Panc1 (cell line): ENCODE measurements around the gene DOCK11. TPM values are rescaled to one million over a fixed set of nuclear protein-coding genes. Genes with fewer than 3 reads are reported as not detected.

ENCODE experiments used
- ATAC-seq: fragments of 200-7000 bp; cut with Tn5 transposase; 2 replicates; pipeline ENCODE4 v1.9.1; 2020; ENCODE audit warnings: mild to moderate bottlenecking, moderate library complexity
- BruUV-seq: library from RNA; stranded (reverse); fragments of 400-500 nt; replicated peaks from 2 replicates; lab custom pipeline; 2021; lab: Mats Ljungman, UMichigan
- CTCF ChIA-PET: fragments of 300-600 bp; sonication (Branson Sonifier 250); formaldehyde crosslinking; loops from one replicate; lab custom pipeline; 2022; ENCODE audit warnings: antibody characterized with exemption; lab: Charles Lee
- POLR2A ChIA-PET: fragments of 300-600 bp; sonication (Branson Sonifier 250); formaldehyde crosslinking; loops from one replicate; lab custom pipeline; 2022; ENCODE audit warnings: antibody characterized with exemption; lab: Charles Lee
- DNase-seq: peaks from one replicate; pipeline ENCODE4 v3.0.0-alpha.2; 2010; ENCODE audit warnings: low read depth, low spot score
- H3K27ac ChIP-seq: 2 replicates; pipeline ENCODE4 v1.5.1; 2011; ENCODE audit warnings: mild to moderate bottlenecking, low read length, inconsistent platforms
- H3K27me3 ChIP-seq: fragments of 200-500 bp; sonication (Bioruptor generic); 2 replicates; pipeline ENCODE4 v1.6.0; 2014; ENCODE audit warnings: low read length, inconsistent platforms; ENCODE audit not compliant: control insufficient read depth, insufficient read depth
- H3K36me3 ChIP-seq: fragments of 200-500 bp; sonication (Bioruptor generic); 2 replicates; pipeline ENCODE4 v1.5.1; 2014; ENCODE audit warnings: inconsistent platforms, mild to moderate bottlenecking, low read length, moderate library complexity; ENCODE audit not compliant: control insufficient read depth, insufficient read depth
- H3K4me1 ChIP-seq: 2 replicates; pipeline ENCODE4 v1.5.1; 2011; ENCODE audit warnings: inconsistent platforms, mild to moderate bottlenecking, low read length, moderate library complexity; ENCODE audit not compliant: control insufficient read depth, insufficient read depth
- H3K4me3 ChIP-seq, 2 experiments: 2 replicates each; pipeline ENCODE4 v1.5.1; 2011 to 2012; ENCODE audit warnings: low read depth in 2 of 2, low read length in 2 of 2, mild to moderate bottlenecking in 2 of 2, inconsistent platforms in 1 of 2, moderate library complexity in 1 of 2
- H3K9me3 ChIP-seq: fragments of 200-500 bp; sonication (Bioruptor generic); 2 replicates; pipeline ENCODE4 v1.5.1; 2014; ENCODE audit warnings: low read depth, mild to moderate bottlenecking, inconsistent platforms, low read length, moderate library complexity; ENCODE audit not compliant: control insufficient read depth, insufficient read depth
- POLR2AphosphoS5 ChIP-seq: IDR thresholded peaks from 2 replicates; pipeline ENCODE4 v1.6.1; 2012; ENCODE audit warnings: mild to moderate bottlenecking, low read depth, low read length, moderate library complexity
- SIN3A ChIP-seq: IDR thresholded peaks from 2 replicates; pipeline ENCODE4 v1.6.1; 2012; ENCODE audit warnings: low read depth, mild to moderate bottlenecking, low read length, moderate library complexity, borderline replicate concordance; ENCODE audit not compliant: insufficient read depth
- TCF7L2 ChIP-seq: IDR thresholded peaks from 2 replicates; pipeline ENCODE4 v1.6.1; 2011; ENCODE audit warnings: mild to moderate bottlenecking, low read depth, low read length, inconsistent platforms
- in situ Hi-C: cut with HindIII; loops from 2 replicates; pipeline ENCODE4 v1.10.0; 2016; ENCODE audit warnings: low sequenced_read_pairs, low pct_unique_long_range_greater_than_20kb
- intact Hi-C: fragments of 100-400 bp; cut with micrococcal nuclease; formaldehyde crosslinking; loops from one replicate; pipeline ENCODE4 v1.10.0; 2022; ENCODE audit not compliant: unreplicated experiment
- total RNA-seq: library from RNA; stranded (reverse); gene quantifications from one replicate; pipeline ENCODE4 v1.2.1, GENCODE V29; 2021; ENCODE audit not compliant: unreplicated experiment
- TF ChIP-seq, protein P1 (sequence below): fragments of 450-650 bp; IDR thresholded peaks from 2 replicates; pipeline ENCODE4 v1.5.1; 2017; ENCODE audit warnings: mild to moderate bottlenecking
- TF ChIP-seq, protein P2 (sequence below), 2 experiments: IDR thresholded peaks; 2 replicates each; pipeline ENCODE4 v1.6.1; 2011 to 2012; ENCODE audit warnings: low read depth in 2 of 2, control low read depth in 1 of 2, low read length in 1 of 2, mild to moderate bottlenecking in 1 of 2, moderate library complexity in 1 of 2; ENCODE audit not compliant: insufficient read depth in 1 of 2

DOCK11 gene
- total RNA-seq, 1 experiment from 2014 or later, result 2.0 TPM

DNA sequence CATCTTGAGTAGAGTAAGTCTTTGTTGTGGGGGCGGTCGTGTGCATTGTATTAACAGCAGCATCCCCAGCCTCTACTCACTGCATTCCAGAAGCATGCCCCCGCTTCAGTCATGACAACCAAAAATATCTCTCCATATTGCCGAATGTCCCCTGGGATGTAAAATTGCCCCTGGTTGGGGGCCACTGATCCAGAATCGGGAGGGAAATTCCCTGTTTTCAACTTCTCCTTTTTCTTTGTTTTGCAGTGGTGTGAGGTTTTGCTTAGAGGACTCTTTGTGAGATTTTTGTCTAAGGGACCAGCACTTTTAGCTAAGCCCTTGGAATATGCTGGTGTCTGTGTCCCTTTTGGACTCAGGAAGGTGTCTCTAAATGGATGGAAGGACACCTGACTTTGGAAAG is 228.8 kb downstream of the DOCK11 start:
- no peak for DNase-seq
- intact Hi-C loops, result loop anchor here (10.0 kb wide), 1 partner anchor 80 kb away; no protein-coding TSS in a partner anchor

DNA sequence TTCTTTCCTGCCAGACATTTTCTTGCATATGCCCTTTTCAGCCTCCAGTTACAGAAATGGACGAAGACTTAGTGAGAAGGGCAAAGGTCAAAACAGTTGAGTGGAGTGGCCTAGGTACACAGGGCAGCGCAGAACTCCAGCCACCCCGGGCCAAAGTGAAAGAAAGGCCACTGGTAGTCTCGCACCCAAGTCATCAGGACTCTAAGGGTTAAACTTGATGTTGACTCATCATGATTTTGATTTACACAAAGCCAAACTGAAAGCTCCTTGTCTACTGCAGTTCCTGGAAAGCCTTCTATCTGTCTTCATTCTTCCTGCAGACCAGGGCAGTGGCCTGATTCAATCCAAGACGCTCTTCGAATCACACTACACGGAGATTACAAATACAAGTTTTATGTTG is 229.2 kb downstream of the DOCK11 start:
- no peak for ATAC-seq
- TF ChIP-seq, protein P1, sequence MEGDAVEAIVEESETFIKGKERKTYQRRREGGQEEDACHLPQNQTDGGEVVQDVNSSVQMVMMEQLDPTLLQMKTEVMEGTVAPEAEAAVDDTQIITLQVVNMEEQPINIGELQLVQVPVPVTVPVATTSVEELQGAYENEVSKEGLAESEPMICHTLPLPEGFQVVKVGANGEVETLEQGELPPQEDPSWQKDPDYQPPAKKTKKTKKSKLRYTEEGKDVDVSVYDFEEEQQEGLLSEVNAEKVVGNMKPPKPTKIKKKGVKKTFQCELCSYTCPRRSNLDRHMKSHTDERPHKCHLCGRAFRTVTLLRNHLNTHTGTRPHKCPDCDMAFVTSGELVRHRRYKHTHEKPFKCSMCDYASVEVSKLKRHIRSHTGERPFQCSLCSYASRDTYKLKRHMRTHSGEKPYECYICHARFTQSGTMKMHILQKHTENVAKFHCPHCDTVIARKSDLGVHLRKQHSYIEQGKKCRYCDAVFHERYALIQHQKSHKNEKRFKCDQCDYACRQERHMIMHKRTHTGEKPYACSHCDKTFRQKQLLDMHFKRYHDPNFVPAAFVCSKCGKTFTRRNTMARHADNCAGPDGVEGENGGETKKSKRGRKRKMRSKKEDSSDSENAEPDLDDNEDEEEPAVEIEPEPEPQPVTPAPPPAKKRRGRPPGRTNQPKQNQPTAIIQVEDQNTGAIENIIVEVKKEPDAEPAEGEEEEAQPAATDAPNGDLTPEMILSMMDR, result no peak
- no peak for TF ChIP-seq SIN3A
- TF ChIP-seq TCF7L2, result no peak
- no peak for TF ChIP-seq POLR2AphosphoS5
- TF ChIP-seq, protein P2, sequence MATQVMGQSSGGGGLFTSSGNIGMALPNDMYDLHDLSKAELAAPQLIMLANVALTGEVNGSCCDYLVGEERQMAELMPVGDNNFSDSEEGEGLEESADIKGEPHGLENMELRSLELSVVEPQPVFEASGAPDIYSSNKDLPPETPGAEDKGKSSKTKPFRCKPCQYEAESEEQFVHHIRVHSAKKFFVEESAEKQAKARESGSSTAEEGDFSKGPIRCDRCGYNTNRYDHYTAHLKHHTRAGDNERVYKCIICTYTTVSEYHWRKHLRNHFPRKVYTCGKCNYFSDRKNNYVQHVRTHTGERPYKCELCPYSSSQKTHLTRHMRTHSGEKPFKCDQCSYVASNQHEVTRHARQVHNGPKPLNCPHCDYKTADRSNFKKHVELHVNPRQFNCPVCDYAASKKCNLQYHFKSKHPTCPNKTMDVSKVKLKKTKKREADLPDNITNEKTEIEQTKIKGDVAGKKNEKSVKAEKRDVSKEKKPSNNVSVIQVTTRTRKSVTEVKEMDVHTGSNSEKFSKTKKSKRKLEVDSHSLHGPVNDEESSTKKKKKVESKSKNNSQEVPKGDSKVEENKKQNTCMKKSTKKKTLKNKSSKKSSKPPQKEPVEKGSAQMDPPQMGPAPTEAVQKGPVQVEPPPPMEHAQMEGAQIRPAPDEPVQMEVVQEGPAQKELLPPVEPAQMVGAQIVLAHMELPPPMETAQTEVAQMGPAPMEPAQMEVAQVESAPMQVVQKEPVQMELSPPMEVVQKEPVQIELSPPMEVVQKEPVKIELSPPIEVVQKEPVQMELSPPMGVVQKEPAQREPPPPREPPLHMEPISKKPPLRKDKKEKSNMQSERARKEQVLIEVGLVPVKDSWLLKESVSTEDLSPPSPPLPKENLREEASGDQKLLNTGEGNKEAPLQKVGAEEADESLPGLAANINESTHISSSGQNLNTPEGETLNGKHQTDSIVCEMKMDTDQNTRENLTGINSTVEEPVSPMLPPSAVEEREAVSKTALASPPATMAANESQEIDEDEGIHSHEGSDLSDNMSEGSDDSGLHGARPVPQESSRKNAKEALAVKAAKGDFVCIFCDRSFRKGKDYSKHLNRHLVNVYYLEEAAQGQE (IDR thresholded peaks at IDR 0.05; ENCODE audit: insufficient read depth in 1 of 2, low read depth in 2 of 2, low read length in 1 of 2), result no peak
- peak overlapping the region in 1 of 2 experiments; percentile 37; a peak in 2 of 4 replicates for H3K4me3 ChIP-seq
- H3K9me3 ChIP-seq, result no peaks in the 10 kb centered on the region
- POLR2A ChIA-PET, result interaction anchor here (0.9 kb wide), 1 partner anchor 111 kb away, joined by 9 read pairs; no protein-coding TSS in a partner anchor
- CTCF ChIA-PET, result interaction anchor here (0.6 kb wide), 1 partner anchor 1055 kb away, joined by 3 read pairs; no protein-coding TSS in a partner anchor
- BruUV-seq, result no TSS peak
- peaks cover 47% of the 10 kb centered on the region for H3K4me1 ChIP-seq
- no peak for DNase-seq
- no peaks in the 10 kb centered on the region for H3K36me3 ChIP-seq
- peak overlapping the region; percentile 98 for H3K27ac ChIP-seq
- intact Hi-C loops (loop anchor here (10.0 kb wide), 1 partner anchor 80 kb away; no protein-coding TSS in a partner anchor), in situ Hi-C loops (no loop called here)
- H3K27me3 ChIP-seq, result no peaks in the 10 kb centered on the region

More for the DNA sequence above, 228.8 kb downstream of the DOCK11 start:
- Histone ChIP-seq H3K4me3 (peak overlapping the region in 1 of 2 experiments; percentile 37; a peak in 2 of 4 replicates), H3K4me1 (peaks cover 43% of the 10 kb centered on the region), H3K27ac (peak overlapping the region; percentile 98), H3K36me3 (no peaks in the 10 kb centered on the region), H3K27me3 (no peaks in the 10 kb centered on the region), H3K9me3 (no peaks in the 10 kb centered on the region)
- in situ Hi-C loops, result no loop called here
- ChIA-PET POLR2A (no interaction called here), CTCF (interaction anchor here (0.6 kb wide), 1 partner anchor 1055 kb away, joined by 3 read pairs; no protein-coding TSS in a partner anchor)
- no peak for ATAC-seq
- no TSS peak for BruUV-seq
- TF ChIP-seq, protein P1, result no peak
- TF ChIP-seq POLR2AphosphoS5 (no peak), TCF7L2 (no peak), SIN3A (no peak)
- TF ChIP-seq, protein P2 (IDR thresholded peaks at IDR 0.05; ENCODE audit: insufficient read depth in 1 of 2, low read depth in 2 of 2, low read length in 1 of 2), result no peak
